Body of pancreas (tissue), 4 donors: ENCODE data around the gene PRTN3.

Experiments
- CTCF ChIP-seq, 7 experiments: fragments of 450-650 bp in 4 of 7; fragments of 200-600 bp in 3 of 7; sonication (generic) in 3 of 7; IDR thresholded peaks; one replicate each; pipeline ENCODE4 v1.5.1; 2016 to 2019; ENCODE audit warnings: antibody characterized with exemption in 7 of 7
- POLR2A ChIP-seq, 3 donors: fragments of 450-650 bp; IDR thresholded peaks; one replicate each; pipeline ENCODE4 v1.6.1; 2016; ENCODE audit warnings: antibody characterized with exemption in 3 of 3, mild to moderate bottlenecking in 2 of 3

- TF ChIP-seq CTCF (IDR thresholded peaks at IDR 0.05) (no peak), POLR2A (IDR thresholded peaks at IDR 0.05) (no peak)
Observed at GRCh38 chr19:810883-811489, 29.8 kb upstream of the PRTN3 start.
